ENCODE data around the gene RPS18.

Gene RPS18

GRCh38 chr6:33247977-33248642 is 23.8 kb upstream of the RPS18 start:
- ATAC-seq: peak; percentile 72
- no peak for TF ChIP-seq ZNF8 (CRISPR knock-in tag; IDR thresholded peaks at IDR 0.05)
- no peak for TF ChIP-seq ZFP30 (CRISPR knock-in tag; IDR thresholded peaks at IDR 0.05)
- TF ChIP-seq TSHZ2 (CRISPR knock-in tag; IDR thresholded peaks at IDR 0.05): no peak
- TF ChIP-seq TCF4 (CRISPR knock-in tag; IDR thresholded peaks at IDR 0.05; ENCODE audit: borderline replicate concordance): no peak

- TF ChIP-seq TCF4 (CRISPR knock-in tag; IDR thresholded peaks at IDR 0.05; ENCODE audit: borderline replicate concordance) (no peak), CSDC2 (CRISPR knock-in tag; IDR thresholded peaks at IDR 0.05) (no peak), GLIS3 (CRISPR knock-in tag; IDR thresholded peaks at IDR 0.05) (no peak), ZFP3 (CRISPR knock-in tag; IDR thresholded peaks at IDR 0.05) (no peak), OSR1 (CRISPR knock-in tag; IDR thresholded peaks at IDR 0.05) (no peak), ZFP30 (CRISPR knock-in tag; IDR thresholded peaks at IDR 0.05) (no peak), SNAI2 (CRISPR knock-in tag; IDR thresholded peaks at IDR 0.05) (no peak), ZNF565 (CRISPR knock-in tag; conservative IDR thresholded peaks at IDR 0.05; ENCODE audit: low read depth) (no peak), ARNTL (CRISPR knock-in tag; IDR thresholded peaks at IDR 0.05; ENCODE audit: borderline replicate concordance, low read depth) (no peak), POU6F1 (CRISPR knock-in tag; IDR thresholded peaks at IDR 0.05; ENCODE audit: borderline replicate concordance, low read depth) (no peak), ISL1 (CRISPR knock-in tag; IDR thresholded peaks at IDR 0.05) (no peak), PPARA (CRISPR knock-in tag; IDR thresholded peaks at IDR 0.05; ENCODE audit: borderline replicate concordance) (no peak), ESRRG (CRISPR knock-in tag; IDR thresholded peaks at IDR 0.05) (no peak), ZNF8 (CRISPR knock-in tag; IDR thresholded peaks at IDR 0.05) (no peak), ZC3H10 (CRISPR knock-in tag; IDR thresholded peaks at IDR 0.05) (no peak)
- peak; percentile 25 for ATAC-seq
These were observed 23.3 kb upstream of the RPS18 start for GRCh38 chr6:33248643-33248931.

- ATAC-seq: peak; percentile 93
- TF ChIP-seq GLIS3 (CRISPR knock-in tag; IDR thresholded peaks at IDR 0.05) (no peak), TSHZ2 (CRISPR knock-in tag; IDR thresholded peaks at IDR 0.05) (0 out of 2 replicates have a peak, but pooled peaks have one; percentile 12), POU6F1 (CRISPR knock-in tag; IDR thresholded peaks at IDR 0.05; ENCODE audit: borderline replicate concordance, low read depth) (no peak)
These were observed 22.7 kb upstream of the RPS18 start for GRCh38 chr6:33248932-33249731.
